Keratinocyte (primary cell): ENCODE data around the gene TH.

ENCODE experiments used
- EZH2 ChIP-seq: IDR thresholded peaks from one replicate; pipeline ENCODE4 v1.6.1; 2012; ENCODE audit warnings: inconsistent platforms, mild to moderate bottlenecking, low read length, moderate library complexity
- TF ChIP-seq, protein P1 (sequence below), 3 experiments: IDR thresholded peaks in 1 of 3; conservative IDR thresholded peaks in 1 of 3; optimal IDR thresholded peaks in 1 of 3; 2 replicates in 2 of 3; 3 replicates in 1 of 3; pipeline versions ENCODE3 to v1.5.1; 2011; ENCODE audit warnings: low read length in 3 of 3, mild to moderate bottlenecking in 3 of 3, moderate library complexity in 2 of 3, control low read depth in 1 of 3, inconsistent platforms in 1 of 3; ENCODE audit not compliant: insufficient read depth in 2 of 3; ENCODE audit errors: extremely low read depth in 1 of 3

DNA sequence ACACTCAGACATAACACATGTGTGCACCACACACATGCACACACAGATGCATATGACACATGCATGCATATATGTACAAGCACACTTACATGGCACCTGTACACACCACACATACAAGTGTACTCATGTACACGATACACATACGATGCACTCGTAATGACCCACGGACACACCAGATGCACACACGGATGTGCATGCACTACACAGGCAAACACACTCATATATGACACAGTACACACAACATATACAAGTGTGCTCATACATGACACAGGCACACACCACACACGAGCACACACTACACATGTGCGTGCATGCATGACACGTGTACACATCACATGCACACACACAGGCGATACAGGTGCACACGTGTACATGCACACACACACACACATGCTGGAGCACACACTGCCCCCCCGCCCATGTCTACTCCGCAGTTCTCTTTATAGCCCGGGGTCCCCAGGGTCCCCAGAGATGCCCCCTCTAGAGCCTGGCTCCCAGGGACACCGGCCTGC lies 4.8 kb upstream of the TH start:
- TF ChIP-seq, protein P1, sequence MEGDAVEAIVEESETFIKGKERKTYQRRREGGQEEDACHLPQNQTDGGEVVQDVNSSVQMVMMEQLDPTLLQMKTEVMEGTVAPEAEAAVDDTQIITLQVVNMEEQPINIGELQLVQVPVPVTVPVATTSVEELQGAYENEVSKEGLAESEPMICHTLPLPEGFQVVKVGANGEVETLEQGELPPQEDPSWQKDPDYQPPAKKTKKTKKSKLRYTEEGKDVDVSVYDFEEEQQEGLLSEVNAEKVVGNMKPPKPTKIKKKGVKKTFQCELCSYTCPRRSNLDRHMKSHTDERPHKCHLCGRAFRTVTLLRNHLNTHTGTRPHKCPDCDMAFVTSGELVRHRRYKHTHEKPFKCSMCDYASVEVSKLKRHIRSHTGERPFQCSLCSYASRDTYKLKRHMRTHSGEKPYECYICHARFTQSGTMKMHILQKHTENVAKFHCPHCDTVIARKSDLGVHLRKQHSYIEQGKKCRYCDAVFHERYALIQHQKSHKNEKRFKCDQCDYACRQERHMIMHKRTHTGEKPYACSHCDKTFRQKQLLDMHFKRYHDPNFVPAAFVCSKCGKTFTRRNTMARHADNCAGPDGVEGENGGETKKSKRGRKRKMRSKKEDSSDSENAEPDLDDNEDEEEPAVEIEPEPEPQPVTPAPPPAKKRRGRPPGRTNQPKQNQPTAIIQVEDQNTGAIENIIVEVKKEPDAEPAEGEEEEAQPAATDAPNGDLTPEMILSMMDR (optimal IDR thresholded peaks at IDR 0.05 in 1 of 3, IDR thresholded peaks at IDR 0.05 in 1 of 3, conservative IDR thresholded peaks at IDR 0.05 in 1 of 3; ENCODE audit: extremely low read depth in 1 of 3, insufficient read depth in 2 of 3, low read length in 3 of 3) = no peak
- TF ChIP-seq EZH2 = no peak
